ENCODE results near the gene REXO4. TPM values are rescaled to one million over a fixed set of nuclear protein-coding genes. Genes with fewer than 3 reads are reported as not detected.

REXO4 gene
- total and polyA plus RNA-seq, 2 experiments from 2014 or later, result 17.2 to 19.4 TPM

- H2AFZ ChIP-seq, result no peak overlapping the region
- no peaks in the 10 kb centered on the region for H3K9me3 ChIP-seq (ENCODE audit: low read depth)
- no peak overlapping the region for H3K4me3 ChIP-seq
- H3K36me3 ChIP-seq (replicated peaks; ENCODE audit: insufficient read depth, low read depth), result no peaks in the 10 kb centered on the region
- peaks cover 26% of the 10 kb centered on the region for H3K4me1 ChIP-seq (ENCODE audit: insufficient read depth)
- WGBS (ENCODE audit: low lambda C conversion rate, missing lambda C conversion rate), result 94% methylated on average over 21 of the region's 22 CpGs
- H3K27ac ChIP-seq, result no peak overlapping the region
- H3K79me2 ChIP-seq, result peaks cover 98% of the 10 kb centered on the region
- no peaks in the 10 kb centered on the region for H3K9me2 ChIP-seq (replicated peaks; ENCODE audit: insufficient read depth)
- peaks cover 98% of the 10 kb centered on the region for H4K20me1 ChIP-seq (ENCODE audit: insufficient read depth, poor library complexity, severe bottlenecking)
- no peak overlapping the region for H3K4me2 ChIP-seq
- no peaks in the 10 kb centered on the region for H3K27me3 ChIP-seq
- TF ChIP-seq CTCF (IDR thresholded peaks at IDR 0.05; ENCODE audit: poor library complexity) (no peak), EZH2phosphoT487 (IDR thresholded peaks at IDR 0.05; ENCODE audit: low read depth, severe bottlenecking, unreplicated experiment) (no peak), EZH2 (IDR thresholded peaks at IDR 0.05; ENCODE audit: borderline replicate concordance) (no peak)
- DNase-seq (ENCODE audit: low spot score), result no peak
Observed at GRCh38 chr9:133367221-133367620, 50.6 kb downstream of the REXO4 start.

- H3K9me2 ChIP-seq (replicated peaks; ENCODE audit: insufficient read depth), result no peaks in the 10 kb centered on the region
- WGBS (ENCODE audit: low lambda C conversion rate, missing lambda C conversion rate), result 96% methylated on average over 11 of the region's 11 CpGs
- no peak overlapping the region for H3K4me2 ChIP-seq
- H3K27me3 ChIP-seq, result no peaks in the 10 kb centered on the region
- no peak overlapping the region for H3K27ac ChIP-seq
- H3K4me1 ChIP-seq (ENCODE audit: insufficient read depth), result peaks cover 19% of the 10 kb centered on the region
- no peaks in the 10 kb centered on the region for H3K9me3 ChIP-seq (ENCODE audit: low read depth)
- H3K4me3 ChIP-seq, result no peak overlapping the region
- peaks cover 93% of the 10 kb centered on the region for H4K20me1 ChIP-seq (ENCODE audit: insufficient read depth, poor library complexity, severe bottlenecking)
- H3K36me3 ChIP-seq (replicated peaks; ENCODE audit: insufficient read depth, low read depth), result no peaks in the 10 kb centered on the region
- H3K79me2 ChIP-seq, result peaks cover 95% of the 10 kb centered on the region
- DNase-seq (ENCODE audit: low spot score), result no peak
- TF ChIP-seq CTCF (IDR thresholded peaks at IDR 0.05; ENCODE audit: poor library complexity) (no peak), EZH2phosphoT487 (IDR thresholded peaks at IDR 0.05; ENCODE audit: low read depth, severe bottlenecking, unreplicated experiment) (no peak), EZH2 (IDR thresholded peaks at IDR 0.05; ENCODE audit: borderline replicate concordance) (no peak)
- H2AFZ ChIP-seq, result no peak overlapping the region
Observed at GRCh38 chr9:133366435-133366834, 51.4 kb downstream of the REXO4 start.

GRCh38 chr9:133362359-133363044 is 55.3 kb downstream of the REXO4 start:
- H3K27me3 ChIP-seq, result no peaks in the 10 kb centered on the region
- H3K9me3 ChIP-seq (ENCODE audit: low read depth), result no peaks in the 10 kb centered on the region
- 89% methylated on average over 15 of the region's 15 CpGs for WGBS (ENCODE audit: low lambda C conversion rate, missing lambda C conversion rate)
- H3K4me3 ChIP-seq, result no peak overlapping the region
- H3K4me1 ChIP-seq (ENCODE audit: insufficient read depth), result peaks cover 7% of the 10 kb centered on the region
- TF ChIP-seq CTCF (IDR thresholded peaks at IDR 0.05; ENCODE audit: poor library complexity), result no peak
- no peak overlapping the region for H3K27ac ChIP-seq
- H3K36me3 ChIP-seq (replicated peaks; ENCODE audit: insufficient read depth, low read depth), result no peaks in the 10 kb centered on the region
- H3K79me2 ChIP-seq, result peaks cover 70% of the 10 kb centered on the region
- DNase-seq (ENCODE audit: low spot score), result no peak
- H3K9me2 ChIP-seq (replicated peaks; ENCODE audit: insufficient read depth), result no peaks in the 10 kb centered on the region
- H4K20me1 ChIP-seq (ENCODE audit: insufficient read depth, poor library complexity, severe bottlenecking), result peaks cover 62% of the 10 kb centered on the region
- no peak overlapping the region for H3K4me2 ChIP-seq
- no peak overlapping the region for H2AFZ ChIP-seq
